T-cell (primary cell): ENCODE measurements around the gene DTX3. TPM values are rescaled to one million over a fixed set of nuclear protein-coding genes. Genes with fewer than 3 reads are reported as not detected.

Experiments used
- ATAC-seq, 4 experiments: fragments of 200-7000 bp in 3 of 4; fragments of 150-1000 bp in 1 of 4; cut with Tn5 transposase; replicated peaks in 1 of 4; 1 replicate in 3 of 4; 2 replicates in 1 of 4; pipeline ENCODE4 v1.10.0; 2021; ENCODE audit warnings: moderate library complexity in 3 of 4, mild to moderate bottlenecking in 2 of 4, moderate number of reproducible peaks in 1 of 4
- CTCF ChIA-PET, 2 donors: fragments of 300-600 bp; sonication (Branson Sonifier 250); formaldehyde crosslinking; loops; one replicate each; lab custom pipeline; 2022; ENCODE audit warnings: antibody characterized with exemption in 2 of 2; lab: Charles Lee
- POLR2A ChIA-PET, 2 donors: fragments of 300-600 bp; sonication (Branson Sonifier 250); formaldehyde crosslinking; loops; one replicate each; lab custom pipeline; 2022; ENCODE audit warnings: antibody characterized with exemption in 2 of 2; lab: Charles Lee
- DNase-seq, 35 experiments: peaks; one replicate each; pipeline versions ENCODE4 v3.0.0 to v3.0.0-alpha.2; 2013 to 2023
- H3K27ac ChIP-seq: one replicate; pipeline ENCODE4 v1.5.1; 2013; ENCODE audit warnings: low read length
- H3K27me3 ChIP-seq, 2 experiments: replicated peaks in 1 of 2; 1 replicate in 1 of 2; 2 replicates in 1 of 2; pipeline versions ENCODE4 v1.6.1 to v1.7.0; 2013; ENCODE audit warnings: low read length in 1 of 2, mixed read lengths in 1 of 2; ENCODE audit not compliant: control insufficient read depth in 2 of 2, insufficient read depth in 2 of 2; ENCODE audit errors: extremely low read depth in 1 of 2
- H3K36me3 ChIP-seq, 2 donors: 1 replicate in 1 of 2; 2 replicates in 1 of 2; pipeline versions ENCODE4 v1.6.1 to v1.7.0; 2013; ENCODE audit warnings: low read length in 1 of 2; ENCODE audit not compliant: control insufficient read depth in 2 of 2, insufficient read depth in 1 of 2; ENCODE audit errors: extremely low read depth in 1 of 2
- H3K4me1 ChIP-seq, 2 experiments: 1 replicate in 1 of 2; 2 replicates in 1 of 2; pipeline versions ENCODE4 v1.6.1 to v1.7.0; 2013; ENCODE audit warnings: low read length in 2 of 2, mixed read lengths in 1 of 2; ENCODE audit not compliant: insufficient read depth in 2 of 2, control insufficient read depth in 1 of 2; ENCODE audit errors: extremely low read depth in 1 of 2
- H3K4me3 ChIP-seq, 2 donors: 1 replicate in 1 of 2; 2 replicates in 1 of 2; pipeline versions ENCODE4 v1.5.1 to v1.7.0; 2013; ENCODE audit warnings: mild to moderate bottlenecking in 2 of 2, low read length in 1 of 2, moderate library complexity in 1 of 2; ENCODE audit not compliant: control insufficient read depth in 1 of 2; ENCODE audit errors: extremely low read depth in 1 of 2
- H3K9me3 ChIP-seq: 2 replicates; pipeline ENCODE4 v1.7.0; 2013
- H3K27ac Mint-ChIP-seq, 2 donors: one replicate each; pipeline ENCODE4 v1.8.0; 2020 to 2021; ENCODE audit warnings: mild to moderate bottlenecking in 2 of 2, mixed read lengths in 2 of 2
- H3K27me3 Mint-ChIP-seq, 2 donors: one replicate each; pipeline ENCODE4 v1.8.0; 2021 to 2022; ENCODE audit warnings: mixed read lengths in 2 of 2
- H3K36me3 Mint-ChIP-seq: one replicate; pipeline ENCODE4 v1.8.0; 2021; ENCODE audit warnings: mixed read lengths
- H3K4me1 Mint-ChIP-seq, 3 donors: one replicate each; pipeline ENCODE4 v1.8.0; 2020 to 2022; ENCODE audit warnings: mixed read lengths in 3 of 3, mild to moderate bottlenecking in 1 of 3
- H3K4me3 Mint-ChIP-seq, 3 donors: one replicate each; pipeline ENCODE4 v1.8.0; 2020 to 2022; ENCODE audit warnings: mild to moderate bottlenecking in 3 of 3, mixed read lengths in 3 of 3, moderate library complexity in 3 of 3
- H3K9me3 Mint-ChIP-seq, 3 donors: one replicate each; pipeline ENCODE4 v1.8.0; 2020 to 2022; ENCODE audit warnings: mixed read lengths in 3 of 3
- WGBS: methylation state at CpG from one replicate; pipeline ENCODE4 v1.1.5; 2013; ENCODE audit warnings: missing lambda C conversion rate; ENCODE audit not compliant: insufficient coverage; 5-methylcytosine and 5-hydroxymethylcytosine counted together
- total RNA-seq, 35 experiments: library from RNA in 6 of 35; stranded (reverse) in 6 of 35; fragments of 120-200 nt in 1 of 35; gene quantifications; one replicate each; pipeline versions ENCODE4 v1.2.1 to v1.2.4 and lab custom pipeline; 2013 to 2026

Gene DTX3
- total RNA-seq, 5 donors from 2014 or later (not counting 1 experiment from before 2014, with no cell fraction given) = 27.1 to 37.2 (median 30.4) TPM

DNA sequence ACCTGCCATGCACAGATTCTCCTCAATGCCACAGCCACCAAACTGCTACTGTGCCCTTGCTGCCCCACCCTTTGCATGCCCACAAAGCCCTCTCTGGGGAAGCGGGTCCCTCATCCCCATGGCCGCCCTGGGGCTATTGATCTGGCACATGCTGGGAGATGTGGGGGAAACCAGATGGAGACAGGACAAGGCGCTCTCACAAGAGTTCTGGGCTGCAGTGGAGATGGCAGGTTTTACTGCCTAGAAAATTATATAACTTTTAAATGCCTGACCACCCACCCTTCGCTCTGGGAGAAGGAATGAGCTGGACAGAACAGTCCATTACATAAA lies 24.2 kb upstream of the DTX3 start:
- DNase-seq (no peak), ATAC-seq (no peak)
- Mint-ChIP-seq H3K4me1 (peaks cover 0 to 6% (median 6%) of the 10 kb centered on the region in 3 donors), H3K27me3 (peaks cover 0 to 7% of the 10 kb centered on the region in 2 donors), H3K9me3 (no peaks in the 10 kb centered on the region), H3K27ac (no peak overlapping the region), H3K4me3 (no peak overlapping the region), H3K36me3 (no peaks in the 10 kb centered on the region)
- Histone ChIP-seq H3K9me3 (no peaks in the 10 kb centered on the region), H3K4me1 (peaks cover 0 to 8% of the 10 kb centered on the region in 2 experiments), H3K4me3 (no peak overlapping the region), H3K36me3 (no peaks in the 10 kb centered on the region), H3K27ac (no peak overlapping the region), H3K27me3 (peaks cover 0 to 23% of the 10 kb centered on the region in 2 experiments)
- no CpG with 5 or more reads among the region's 4 CpGs for WGBS
- ChIA-PET CTCF (interaction anchor here (0.6 to 0.7 kb wide), 3 partner anchors 52 to 206 kb away, joined by 3 to 6 read pairs (median 3); partner anchors contain the start of gene B4GALNT1 (in 1 of the 2)), POLR2A (interaction anchor here in 1 of 2 donors (0.6 kb wide), 1 partner anchor 80 kb away, joined by 3 read pairs; no protein-coding TSS in a partner anchor)

DNA sequence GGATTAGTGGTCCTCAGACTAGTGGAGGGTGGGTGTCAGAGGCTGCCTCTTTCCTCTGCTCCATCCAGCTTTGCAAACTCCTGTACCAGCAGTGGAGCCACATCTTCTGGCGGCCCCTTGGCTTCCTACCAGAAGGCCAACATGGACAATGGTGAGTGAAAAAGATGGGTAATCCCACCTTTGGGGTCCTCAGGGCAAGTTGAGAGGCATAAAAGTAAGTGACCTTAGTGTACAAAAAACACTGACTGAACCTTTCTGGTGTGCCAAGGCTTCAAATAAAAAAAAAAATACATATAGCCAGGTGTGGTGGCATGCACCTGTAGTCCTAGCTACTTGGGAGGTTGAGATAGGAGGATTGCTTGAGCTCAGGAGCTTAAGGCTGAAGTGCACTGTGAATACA lies 22.8 kb upstream of the DTX3 start:
- Mint-ChIP-seq H3K36me3 (no peaks in the 10 kb centered on the region), H3K4me3 (no peak overlapping the region), H3K4me1 (peaks cover 0 to 6% (median 6%) of the 10 kb centered on the region in 3 donors), H3K27ac (no peak overlapping the region), H3K27me3 (peaks cover 0 to 10% of the 10 kb centered on the region in 2 donors), H3K9me3 (no peaks in the 10 kb centered on the region)
- POLR2A ChIA-PET = no interaction called here
- DNase-seq (no peak), ATAC-seq (no peak)
- no peaks in the 10 kb centered on the region for H3K36me3 ChIP-seq
- H3K9me3 ChIP-seq = no peaks in the 10 kb centered on the region
- H3K4me3 ChIP-seq = no peak overlapping the region
- peaks cover 0 to 8% of the 10 kb centered on the region in 2 experiments for H3K4me1 ChIP-seq
- no peak overlapping the region for H3K27ac ChIP-seq
- CTCF ChIA-PET = interaction anchor here (0.5 to 3.6 kb wide), 3 partner anchors 11 to 54 kb away, joined by 3 to 28 read pairs (median 3); no protein-coding TSS in a partner anchor
- WGBS = no CpG with 5 or more reads among the region's 1 CpG
- peaks cover 0 to 23% of the 10 kb centered on the region in 2 experiments for H3K27me3 ChIP-seq

DNA sequence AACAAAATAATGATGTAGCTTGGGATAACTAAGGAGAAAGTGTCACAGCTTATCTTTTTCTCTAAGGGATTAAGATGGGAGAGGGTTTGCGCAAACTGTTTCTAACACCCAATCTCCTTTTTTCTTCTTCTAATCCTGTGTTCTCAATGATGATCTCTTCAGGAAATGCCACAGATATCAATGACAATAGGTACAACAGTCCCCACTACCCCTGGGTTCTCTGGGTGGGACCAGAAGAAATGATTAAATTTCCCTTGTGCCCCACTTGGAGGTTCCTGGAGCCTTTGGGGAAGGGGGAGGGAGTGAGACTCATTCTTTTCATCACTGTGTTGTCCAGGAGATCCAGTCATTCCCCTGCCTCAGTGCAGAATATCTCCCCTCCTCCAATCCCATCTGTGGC lies 22.2 kb upstream of the DTX3 start:
- Histone ChIP-seq H3K9me3 (no peaks in the 10 kb centered on the region), H3K27me3 (peaks cover 0 to 23% of the 10 kb centered on the region in 2 experiments), H3K4me1 (peaks cover 0 to 8% of the 10 kb centered on the region in 2 experiments), H3K4me3 (no peak overlapping the region), H3K36me3 (no peaks in the 10 kb centered on the region), H3K27ac (no peak overlapping the region)
- Mint-ChIP-seq H3K27me3 (peaks cover 0 to 10% of the 10 kb centered on the region in 2 donors), H3K36me3 (no peaks in the 10 kb centered on the region), H3K27ac (no peak overlapping the region), H3K4me3 (no peak overlapping the region), H3K9me3 (no peaks in the 10 kb centered on the region), H3K4me1 (peaks cover 0 to 6% (median 6%) of the 10 kb centered on the region in 3 donors)
- POLR2A ChIA-PET = interaction anchor here in 1 of 2 donors (0.5 kb wide), 1 partner anchor 19 kb away, joined by 6 read pairs; no protein-coding TSS in a partner anchor
- CTCF ChIA-PET = interaction anchor here (0.5 to 3.6 kb wide), 7 partner anchors 10 to 119 kb away, joined by 3 to 28 read pairs (median 8); no protein-coding TSS in a partner anchor
- DNase-seq = no peak
- ATAC-seq = no peak
- no CpG with 5 or more reads among the region's 1 CpG for WGBS

DNA sequence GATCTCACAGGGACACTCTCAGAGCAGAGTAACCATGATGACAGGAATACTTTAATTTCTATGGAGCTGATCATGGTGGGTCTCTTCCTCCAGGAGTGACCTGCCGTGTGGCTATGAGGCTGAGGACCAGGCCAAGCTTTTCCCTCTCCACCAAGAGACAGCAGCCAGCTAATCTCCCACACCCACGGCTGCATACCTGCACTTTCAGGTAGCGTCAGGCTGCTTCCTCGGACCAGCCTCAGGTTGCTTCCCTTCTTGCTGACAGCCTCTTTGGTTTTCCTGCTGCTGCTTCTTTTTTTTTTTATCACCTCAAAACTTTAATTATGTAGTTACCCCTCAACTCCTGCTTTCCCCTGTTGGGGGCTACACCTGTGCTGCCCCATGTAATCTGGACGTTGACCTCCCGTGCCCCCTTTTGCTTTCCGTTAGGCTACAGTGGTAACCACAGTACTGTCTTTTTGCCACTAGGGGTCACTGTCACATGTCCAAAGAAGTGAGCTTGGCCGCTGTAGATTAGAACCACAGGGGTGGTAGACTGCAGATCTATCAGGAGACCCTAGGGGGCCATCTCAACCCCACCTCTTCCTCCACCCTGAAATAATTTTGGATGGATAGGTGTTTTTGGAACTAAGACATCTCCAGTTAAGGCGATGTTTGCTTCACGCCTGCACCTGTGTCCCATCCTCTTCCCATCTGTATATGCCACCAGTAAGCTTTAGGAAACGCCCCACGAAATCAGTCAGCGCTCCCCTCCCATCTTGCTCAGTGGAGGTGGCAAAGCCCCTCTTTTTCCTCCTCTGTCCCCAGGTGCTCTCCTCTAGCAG lies 21.4 kb upstream of the DTX3 start:
- Mint-ChIP-seq H3K9me3 (no peaks in the 10 kb centered on the region), H3K4me1 (peaks cover 0 to 6% (median 6%) of the 10 kb centered on the region in 3 donors), H3K27ac (no peak overlapping the region), H3K4me3 (no peak overlapping the region), H3K36me3 (no peaks in the 10 kb centered on the region), H3K27me3 (peaks cover 0 to 10% of the 10 kb centered on the region in 2 donors)
- H3K27ac ChIP-seq = no peak overlapping the region
- ChIA-PET POLR2A (interaction anchor here (0.5 to 0.7 kb wide), 3 partner anchors 9 to 143 kb away, joined by 3 to 6 read pairs (median 3); no protein-coding TSS in a partner anchor), CTCF (interaction anchor here (0.5 to 3.6 kb wide), 25 partner anchors 8 to 158 kb away, joined by 3 to 28 read pairs (median 4); partner anchors contain the start of genes ARHGEF25 (in 1 of the 2), B4GALNT1 (in 1 of the 2) and GLI1 (in 1 of the 2))
- H3K9me3 ChIP-seq = no peaks in the 10 kb centered on the region
- peaks cover 0 to 8% of the 10 kb centered on the region in 2 experiments for H3K4me1 ChIP-seq
- DNase-seq (peak; percentile 23 to 89 (median 54)), ATAC-seq (peak; percentile 98 to 100 (median 99))
- H3K36me3 ChIP-seq = no peaks in the 10 kb centered on the region
- 55% methylated on average over 10 of the region's 13 CpGs for WGBS
- no peak overlapping the region for H3K4me3 ChIP-seq
- H3K27me3 ChIP-seq = peaks cover 0 to 26% of the 10 kb centered on the region in 2 experiments

DNA sequence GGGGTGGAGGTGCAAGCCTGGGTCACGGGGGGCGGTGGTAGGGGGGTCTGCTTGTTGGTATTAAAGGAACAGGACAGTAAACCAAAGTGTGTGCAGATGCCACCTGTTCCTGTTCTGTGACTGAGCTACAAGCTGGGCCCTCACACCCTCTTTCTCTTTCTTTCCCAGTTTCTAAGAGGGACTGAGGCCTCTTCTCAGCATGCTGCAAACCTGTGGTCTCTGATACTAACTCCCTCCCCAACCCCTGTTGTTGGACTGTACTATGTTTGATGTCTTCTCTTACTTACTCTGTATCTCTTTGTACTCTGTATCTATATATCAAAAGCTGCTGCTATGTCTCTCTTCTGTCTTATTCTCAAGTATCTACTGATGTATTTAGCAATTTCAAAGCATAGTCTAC lies 20.6 kb upstream of the DTX3 start:
- H3K27me3 ChIP-seq = peaks cover 0 to 32% of the 10 kb centered on the region in 2 experiments
- no peak overlapping the region for H3K4me3 ChIP-seq
- H3K4me1 ChIP-seq = peaks cover 0 to 8% of the 10 kb centered on the region in 2 experiments
- H3K4me1 Mint-ChIP-seq = peaks cover 0 to 6% (median 6%) of the 10 kb centered on the region in 3 donors
- ATAC-seq (no peak), DNase-seq (no peak)
- H3K4me3 Mint-ChIP-seq = no peak overlapping the region
- POLR2A ChIA-PET = no interaction called here
- H3K36me3 Mint-ChIP-seq = no peaks in the 10 kb centered on the region
- H3K27me3 Mint-ChIP-seq = peaks cover 0 to 10% of the 10 kb centered on the region in 2 donors
- H3K36me3 ChIP-seq = no peaks in the 10 kb centered on the region
- H3K27ac ChIP-seq = no peak overlapping the region
- WGBS = no CpG with 5 or more reads among the region's 2 CpGs
- no peaks in the 10 kb centered on the region for H3K9me3 Mint-ChIP-seq
- H3K27ac Mint-ChIP-seq = no peak overlapping the region
- CTCF ChIA-PET = interaction anchor here (0.5 to 3.6 kb wide), 11 partner anchors 9 to 157 kb away, joined by 3 to 28 read pairs (median 5); partner anchors contain the start of gene B4GALNT1 (in 2 of the 2)
- no peaks in the 10 kb centered on the region for H3K9me3 ChIP-seq

DNA sequence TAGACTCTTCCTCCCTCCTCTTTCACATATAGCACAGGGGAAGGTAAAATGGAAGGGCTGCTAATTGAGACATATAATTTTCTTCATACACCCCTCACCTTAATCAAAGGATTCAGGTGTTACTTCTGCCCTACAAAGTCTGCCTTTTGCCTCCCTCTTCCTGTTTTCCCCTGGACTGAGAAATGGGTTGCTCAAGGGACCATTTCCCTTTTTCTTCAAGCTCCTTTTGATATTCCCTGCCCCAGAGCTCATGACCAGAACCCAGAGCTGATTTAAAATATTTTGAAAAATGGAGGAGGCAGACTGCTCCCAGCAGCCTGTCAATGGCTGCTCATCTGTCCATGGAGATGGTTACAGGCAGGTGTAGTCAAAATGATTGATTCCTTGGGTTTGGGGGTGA lies 19.9 kb upstream of the DTX3 start:
- Histone ChIP-seq H3K4me3 (no peak overlapping the region), H3K36me3 (no peaks in the 10 kb centered on the region), H3K27me3 (peaks cover 0 to 32% of the 10 kb centered on the region in 2 experiments), H3K27ac (no peak overlapping the region), H3K4me1 (peaks cover 0 to 8% of the 10 kb centered on the region in 2 experiments), H3K9me3 (no peaks in the 10 kb centered on the region)
- Mint-ChIP-seq H3K4me1 (peaks cover 0 to 6% (median 6%) of the 10 kb centered on the region in 3 donors), H3K9me3 (no peaks in the 10 kb centered on the region), H3K36me3 (no peaks in the 10 kb centered on the region), H3K27me3 (peaks cover 0 to 10% of the 10 kb centered on the region in 2 donors), H3K27ac (no peak overlapping the region), H3K4me3 (no peak overlapping the region)
- ChIA-PET CTCF (interaction anchor here (0.5 to 3.6 kb wide), 10 partner anchors 8 to 485 kb away, joined by 3 to 28 read pairs (median 4); partner anchors contain the start of gene B4GALNT1 (in 1 of the 2)), POLR2A (interaction anchor here (0.6 to 0.7 kb wide), 2 partner anchors 52 to 1746 kb away, joined by 4 to 8 read pairs; no protein-coding TSS in a partner anchor)
- DNase-seq (no peak), ATAC-seq (no peak)
